ENCODE data around the gene ANKRD33B.

DNA sequence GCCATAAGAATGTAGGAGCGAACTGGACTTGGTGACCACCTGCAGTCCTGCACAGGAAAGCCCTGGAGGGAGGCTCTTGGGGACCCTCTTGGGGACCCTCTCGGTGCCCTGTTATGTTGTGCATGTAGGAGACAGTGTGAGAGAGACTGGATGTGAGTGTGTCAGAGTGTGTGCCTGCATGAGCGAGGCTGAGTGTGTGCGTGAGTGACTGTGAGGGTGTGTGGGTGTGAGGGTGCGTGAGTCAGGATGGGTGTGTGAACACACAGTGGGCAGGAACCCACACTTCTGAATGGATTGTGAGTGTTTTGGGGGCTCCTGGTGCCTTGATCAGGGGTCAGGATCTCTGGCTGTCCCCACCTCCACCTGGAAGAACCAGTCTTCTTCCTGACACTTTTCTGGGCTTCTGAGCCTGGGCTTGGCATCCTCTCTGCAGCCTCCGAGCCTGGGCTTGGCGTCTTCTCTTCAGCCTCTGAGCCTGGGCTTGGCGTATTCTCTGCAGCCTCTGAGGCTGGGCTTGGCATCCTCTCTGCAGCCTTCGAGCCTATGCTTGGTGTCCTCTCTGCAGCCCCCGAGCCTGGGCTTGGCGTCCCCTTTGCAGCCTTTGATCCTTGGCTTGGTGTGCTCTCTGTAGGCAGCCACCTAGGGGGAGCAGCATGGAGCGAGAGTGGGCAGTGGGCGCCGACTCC lies 25.6 kb upstream of the ANKRD33B start:
- no peak for TF ChIP-seq CTCF (IDR thresholded peaks at IDR 0.05)
- no peak for TF ChIP-seq POLR2A (IDR thresholded peaks at IDR 0.05)
- no peak for TF ChIP-seq POLR2AphosphoS5 (IDR thresholded peaks at IDR 0.05)
- no peak for TF ChIP-seq EP300 (IDR thresholded peaks at IDR 0.05)
